BLaER1 (cell line): ENCODE measurements around the gene PIM3.
"Not testable (repeated sequence)": the region's sequence is repeated elsewhere in the genome, so short reads cannot be mapped to it uniquely, and the experiment has no call there.

Experiments
- H3K27ac ChIP-seq: shearing (Covaris generic); formaldehyde crosslinking; 2 replicates; pipeline ENCODE4 v1.8.1; 2022
- H3K27me3 ChIP-seq: shearing (Covaris generic); formaldehyde crosslinking; 2 replicates; pipeline ENCODE4 v1.8.1; 2022
- H3K36me3 ChIP-seq: shearing (Covaris generic); formaldehyde crosslinking; 2 replicates; pipeline ENCODE4 v1.8.1; 2022
- H3K4me1 ChIP-seq: shearing (Covaris generic); formaldehyde crosslinking; 2 replicates; pipeline ENCODE4 v1.8.1; 2022
- H3K4me2 ChIP-seq: shearing (Covaris generic); formaldehyde crosslinking; 2 replicates; pipeline ENCODE4 v1.8.1; 2022
- H3K4me3 ChIP-seq: shearing (Covaris generic); formaldehyde crosslinking; 2 replicates; pipeline ENCODE4 v1.8.1; 2022
- H3K9ac ChIP-seq: shearing (Covaris generic); formaldehyde crosslinking; 2 replicates; pipeline ENCODE4 v1.8.1; 2022
- H3K9me3 ChIP-seq: shearing (Covaris generic); formaldehyde crosslinking; 2 replicates; pipeline ENCODE4 v1.8.1; 2022
- H4K20me1 ChIP-seq: shearing (Covaris generic); formaldehyde crosslinking; 2 replicates; pipeline ENCODE4 v1.8.1; 2022
- Cebpa-rat ChIP-seq: shearing (Covaris generic); IDR thresholded peaks from 2 replicates; pipeline ENCODE4 v1.8.1; 2022

PIM3 gene

DNA sequence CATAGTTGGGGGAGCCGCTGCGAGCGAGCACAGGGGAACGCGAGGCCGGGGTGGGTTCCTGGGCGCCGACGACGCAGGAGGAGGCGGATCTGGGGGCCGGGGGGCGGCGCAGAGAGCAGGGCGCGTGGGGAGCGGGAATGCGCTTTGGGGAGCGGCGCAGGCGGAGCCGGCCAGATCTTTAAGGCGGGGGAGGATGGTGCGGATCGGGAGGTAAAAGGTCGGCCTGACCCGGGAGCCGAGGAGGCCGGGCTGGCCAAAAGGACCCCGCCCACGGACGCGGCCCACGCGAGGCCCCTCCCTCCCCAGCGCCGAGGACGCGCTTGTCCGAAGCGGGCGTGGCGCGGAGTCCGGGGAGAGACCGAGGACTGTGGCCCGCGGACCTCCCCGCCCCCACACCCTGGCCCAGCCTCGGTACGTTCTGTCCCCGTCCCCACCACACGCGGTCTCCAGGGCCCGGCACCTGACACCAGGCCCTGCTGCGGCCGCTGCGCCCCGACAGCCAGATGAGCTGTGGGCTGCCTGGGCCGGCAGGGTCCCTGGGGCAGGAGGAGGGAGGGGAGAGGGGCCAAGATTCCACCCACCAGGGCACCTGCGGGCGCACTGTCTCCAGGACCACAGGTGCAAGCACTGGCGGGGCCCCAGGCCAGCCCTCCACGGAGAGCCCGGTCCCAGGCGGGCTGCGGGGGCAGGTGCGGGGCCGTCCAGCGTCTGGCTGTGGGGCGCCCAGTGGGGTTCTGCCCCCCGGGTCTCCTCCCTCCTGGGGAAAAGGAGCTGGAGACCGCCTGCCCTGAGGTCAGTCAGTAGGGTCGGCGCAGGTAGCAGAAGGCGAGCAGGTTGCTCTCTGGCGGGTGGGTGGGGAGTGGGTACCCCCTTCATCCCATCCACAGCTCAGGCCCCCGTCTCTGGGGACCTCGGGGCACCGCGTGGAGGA is 10.9 kb downstream of the PIM3 start:
- no peak for TF ChIP-seq Cebpa-rat
- Histone ChIP-seq H3K4me2 (peak overlapping the region; percentile 98), H4K20me1 (peaks cover 51% of the 10 kb centered on the region), H3K36me3 (no peaks in the 10 kb centered on the region), H3K4me3 (peak overlapping the region; percentile 63), H3K27ac (peak overlapping the region; percentile 77), H3K27me3 (peaks cover 21% of the 10 kb centered on the region), H3K9ac (peak overlapping the region; percentile 70), H3K4me1 (peaks cover 56% of the 10 kb centered on the region), H3K9me3 (no peaks in the 10 kb centered on the region)

DNA sequence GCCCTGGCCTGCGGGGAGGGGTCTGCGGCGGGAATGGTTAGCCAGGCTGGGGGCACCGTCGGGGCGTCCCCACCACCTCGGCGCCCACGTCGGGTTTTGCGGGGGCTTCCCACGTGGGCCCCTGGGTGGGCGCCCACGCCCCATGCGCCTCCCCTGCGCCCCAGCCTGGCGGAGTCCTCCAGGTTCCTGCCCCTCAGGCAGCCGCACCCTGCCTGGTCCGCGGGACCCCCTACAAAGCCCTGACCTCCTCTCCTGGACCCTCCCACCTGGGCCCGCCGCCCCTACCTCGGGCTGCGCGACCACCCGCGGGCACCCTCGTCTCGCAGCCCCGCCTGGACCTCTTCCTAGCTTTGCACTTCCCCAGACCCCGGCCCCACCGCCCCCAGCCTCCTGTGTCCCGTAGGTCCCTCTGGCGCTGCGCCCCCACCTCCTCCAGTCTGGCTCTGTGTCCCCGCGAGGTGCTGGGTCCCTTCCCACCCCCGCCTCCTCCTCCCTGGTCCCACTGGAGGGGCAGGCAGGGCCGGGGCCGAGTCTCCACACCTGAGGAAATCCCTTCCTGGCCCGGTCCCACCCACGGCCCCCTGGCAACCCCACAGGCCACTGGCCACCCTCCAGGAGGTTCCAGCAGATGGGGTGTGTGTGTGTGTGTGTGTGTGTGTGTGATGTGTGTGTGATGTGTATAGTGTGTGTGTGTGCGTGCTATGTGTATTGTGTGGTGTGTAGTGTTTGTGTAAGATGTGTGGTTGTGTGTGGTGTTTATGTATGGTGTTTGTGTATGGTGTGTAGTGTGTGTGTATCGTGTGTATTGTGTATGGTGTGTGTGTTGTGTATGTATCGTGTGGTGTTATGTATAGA is 11.8 kb downstream of the PIM3 start:
- peak overlapping the region; percentile 63; the same call in 1 of the 2 replicates for H3K4me3 ChIP-seq
- peak overlapping the region; percentile 98 for H3K4me2 ChIP-seq
- H3K4me1 ChIP-seq: peaks cover 52% of the 10 kb centered on the region
- no peaks in the 10 kb centered on the region for H3K9me3 ChIP-seq
- no peaks in the 10 kb centered on the region for H3K36me3 ChIP-seq
- TF ChIP-seq Cebpa-rat: no peak
- H4K20me1 ChIP-seq: peaks cover 42% of the 10 kb centered on the region
- no peak overlapping the region for H3K9ac ChIP-seq
- no peak overlapping the region for H3K27ac ChIP-seq
- H3K27me3 ChIP-seq: peaks cover 21% of the 10 kb centered on the region

DNA sequence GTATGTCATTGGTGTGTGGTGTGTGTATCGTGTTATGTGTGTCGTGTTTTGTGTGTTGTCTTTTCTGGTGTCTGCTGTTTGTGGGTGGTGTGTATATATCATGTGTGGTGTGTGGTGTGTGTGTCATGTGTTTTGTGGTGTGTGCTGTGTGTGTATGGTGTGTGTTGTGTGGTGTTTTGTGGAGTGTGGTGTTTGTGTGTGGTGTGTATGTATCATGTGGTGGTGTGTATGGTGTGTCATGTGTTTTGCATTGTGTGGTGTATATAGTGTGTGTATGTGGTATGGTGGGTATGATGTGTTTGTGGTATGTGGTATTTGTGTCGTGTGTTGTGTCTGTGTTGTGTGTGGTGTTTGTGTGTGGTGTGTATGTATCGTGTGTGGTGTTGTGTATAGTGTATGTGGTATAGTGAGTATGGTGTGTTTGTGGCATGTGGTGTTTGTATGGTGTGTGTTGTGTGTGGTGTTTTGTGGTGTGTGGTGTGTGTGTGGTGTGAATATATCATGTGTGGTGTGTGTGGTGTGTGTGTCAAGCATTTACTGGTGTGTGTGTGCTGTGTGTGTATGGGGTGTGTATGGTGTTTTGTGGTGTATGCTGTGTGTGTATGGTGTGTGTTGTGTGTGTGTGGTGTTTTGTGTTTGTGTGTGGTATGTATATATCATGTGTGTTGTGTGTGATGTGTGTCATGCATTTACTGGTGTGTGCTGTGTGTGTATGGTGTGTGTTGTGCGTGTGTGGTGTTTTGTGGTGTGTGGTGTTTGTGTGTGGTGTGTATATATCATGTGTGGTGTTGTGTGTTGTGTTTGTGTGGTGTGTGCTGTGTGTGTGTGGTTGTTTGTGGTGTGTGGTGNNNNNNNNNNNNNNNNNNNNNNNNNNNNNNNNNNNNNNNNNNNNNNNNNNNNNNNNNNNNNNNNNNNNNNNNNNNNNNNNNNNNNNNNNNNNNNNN is 12.7 kb downstream of the PIM3 start:
- Histone ChIP-seq H3K4me3 (no peak overlapping the region), H3K36me3 (no peaks in the 10 kb centered on the region), H3K4me1 (peaks cover 43% of the 10 kb centered on the region), H3K9ac (no peak overlapping the region), H3K27me3 (peaks cover 21% of the 10 kb centered on the region), H3K27ac (no peak overlapping the region), H3K4me2 (no peak overlapping the region), H3K9me3 (no peaks in the 10 kb centered on the region), H4K20me1 (peaks cover 33% of the 10 kb centered on the region)
- TF ChIP-seq Cebpa-rat: no peak

DNA sequence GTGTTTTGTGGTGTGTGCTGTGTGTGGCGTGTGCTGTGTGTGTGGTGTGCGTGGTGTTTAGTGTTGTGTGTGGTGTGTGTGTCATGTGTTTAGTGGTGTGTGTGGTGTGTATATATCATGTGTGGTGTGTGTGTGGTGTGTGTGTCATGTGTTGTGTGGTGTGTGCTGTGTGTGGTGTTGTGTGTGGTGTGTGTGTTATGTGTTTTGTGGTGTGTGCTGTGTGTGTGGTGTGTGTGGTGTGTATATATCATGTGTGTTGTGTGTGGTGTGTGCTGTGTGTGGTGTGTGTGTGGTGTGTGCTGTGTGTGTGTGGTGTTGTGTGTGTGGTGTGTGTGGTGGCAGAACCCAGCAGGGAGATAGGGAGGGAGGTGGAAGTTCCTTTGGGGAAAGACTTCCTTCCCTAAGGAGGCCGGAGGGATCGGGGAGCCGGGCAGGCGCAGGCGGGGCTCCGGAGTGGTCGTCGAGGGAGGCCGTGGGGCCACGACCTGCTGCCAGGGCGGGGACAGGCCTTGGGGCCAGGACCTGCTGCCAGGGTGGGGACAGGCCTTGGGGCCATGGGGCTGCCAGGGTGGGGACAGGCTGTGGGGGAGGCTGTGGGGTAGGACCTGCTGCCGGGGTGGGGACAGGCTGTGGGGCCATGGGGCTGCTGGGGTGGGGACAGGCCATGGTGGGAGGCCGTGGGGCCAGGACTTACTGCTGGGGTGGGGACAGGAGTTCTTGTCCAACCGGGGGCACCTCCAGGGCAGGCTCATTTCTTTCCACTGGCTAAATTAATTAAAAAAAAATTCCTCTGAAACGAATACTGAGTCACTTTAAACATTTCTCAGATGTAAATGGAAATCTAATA is 15.2 kb downstream of the PIM3 start:
- Histone ChIP-seq H3K27ac (no peak overlapping the region), H3K27me3 (peaks cover 20% of the 10 kb centered on the region), H3K4me2 (peak overlapping the region; percentile 44), H3K9me3 (peaks cover 17% of the 10 kb centered on the region), H3K4me1 (peaks cover 33% of the 10 kb centered on the region), H3K9ac (no peak overlapping the region), H3K4me3 (no peak overlapping the region), H4K20me1 (0 out of 2 replicates have a peak, but pooled peaks cover 10% of the 10 kb centered on the region), H3K36me3 (no peaks in the 10 kb centered on the region)
- TF ChIP-seq Cebpa-rat: no peak

DNA sequence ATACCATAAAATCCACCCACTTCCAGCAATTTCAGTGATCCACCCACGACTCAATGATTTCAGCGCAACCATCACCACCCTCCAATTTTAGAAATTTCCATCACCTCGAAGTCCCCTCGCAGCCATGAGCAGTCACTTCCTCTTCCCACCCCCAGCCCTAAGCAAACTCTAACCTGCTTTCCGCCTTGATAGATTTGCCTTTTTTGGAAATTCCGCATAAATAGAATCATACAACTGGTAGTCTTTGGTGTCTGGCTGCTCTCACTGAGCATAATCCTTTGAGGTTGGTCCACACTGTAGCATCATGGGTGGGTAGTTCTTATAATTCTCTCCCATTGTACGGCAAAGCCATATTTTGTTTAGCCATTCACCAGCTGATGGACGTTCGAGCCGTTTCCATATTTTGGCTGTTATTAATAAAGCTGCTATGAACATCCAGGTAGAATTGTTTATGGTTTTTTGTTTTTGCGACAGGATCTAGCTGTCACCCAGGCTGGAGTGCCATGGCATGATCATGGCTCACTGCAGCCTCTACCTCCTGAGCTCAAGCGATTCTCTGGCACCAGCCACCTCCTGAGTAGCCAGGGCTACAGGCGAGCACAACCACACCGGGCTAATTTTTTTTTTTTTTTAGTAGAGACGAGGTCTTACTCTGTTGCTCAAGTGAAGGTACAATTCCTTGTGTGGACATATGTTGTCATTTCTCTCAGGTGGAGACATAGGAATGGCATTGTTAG is 16.0 kb downstream of the PIM3 start:
- Histone ChIP-seq H3K9me3 (peaks cover 25% of the 10 kb centered on the region), H3K4me1 (peaks cover 24% of the 10 kb centered on the region), H3K36me3 (no peaks in the 10 kb centered on the region), H3K27me3 (peaks cover 11% of the 10 kb centered on the region), H4K20me1 (0 out of 2 replicates have a peak, but pooled peaks cover 6% of the 10 kb centered on the region), H3K4me2 (peak overlapping the region; percentile 44), H3K4me3 (no peak overlapping the region), H3K9ac (no peak overlapping the region), H3K27ac (no peak overlapping the region)
- TF ChIP-seq Cebpa-rat: no peak

DNA sequence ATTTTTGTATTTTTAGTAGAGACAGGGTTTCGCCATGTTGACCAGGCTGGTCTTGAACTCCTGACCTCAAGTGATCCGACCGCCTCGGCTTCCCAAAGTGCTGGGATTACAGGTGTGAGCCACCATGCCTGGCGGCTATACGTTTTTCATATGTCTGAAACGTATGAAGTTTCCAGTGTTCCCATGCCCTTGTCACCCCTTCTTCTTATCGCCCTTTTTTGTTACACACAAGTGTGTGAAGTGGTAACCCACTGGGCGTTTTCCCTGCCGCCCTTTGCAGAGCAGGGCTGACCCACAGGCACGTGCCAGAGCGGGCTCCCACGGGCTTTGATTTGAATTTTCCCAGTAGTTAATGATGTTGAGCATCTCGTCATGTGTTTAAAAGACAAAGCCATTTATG is 17.0 kb downstream of the PIM3 start:
- Histone ChIP-seq H3K9ac (no peak overlapping the region), H3K4me2 (no peak overlapping the region), H3K9me3 (peaks cover 35% of the 10 kb centered on the region), H3K4me1 (peaks cover 18% of the 10 kb centered on the region), H4K20me1 (no peaks in the 10 kb centered on the region), H3K4me3 (no peak overlapping the region), H3K36me3 (no peaks in the 10 kb centered on the region), H3K27ac (no peak overlapping the region), H3K27me3 (peaks cover 2% of the 10 kb centered on the region; the same call in 1 of the 2 replicates)
- TF ChIP-seq Cebpa-rat: no peak

DNA sequence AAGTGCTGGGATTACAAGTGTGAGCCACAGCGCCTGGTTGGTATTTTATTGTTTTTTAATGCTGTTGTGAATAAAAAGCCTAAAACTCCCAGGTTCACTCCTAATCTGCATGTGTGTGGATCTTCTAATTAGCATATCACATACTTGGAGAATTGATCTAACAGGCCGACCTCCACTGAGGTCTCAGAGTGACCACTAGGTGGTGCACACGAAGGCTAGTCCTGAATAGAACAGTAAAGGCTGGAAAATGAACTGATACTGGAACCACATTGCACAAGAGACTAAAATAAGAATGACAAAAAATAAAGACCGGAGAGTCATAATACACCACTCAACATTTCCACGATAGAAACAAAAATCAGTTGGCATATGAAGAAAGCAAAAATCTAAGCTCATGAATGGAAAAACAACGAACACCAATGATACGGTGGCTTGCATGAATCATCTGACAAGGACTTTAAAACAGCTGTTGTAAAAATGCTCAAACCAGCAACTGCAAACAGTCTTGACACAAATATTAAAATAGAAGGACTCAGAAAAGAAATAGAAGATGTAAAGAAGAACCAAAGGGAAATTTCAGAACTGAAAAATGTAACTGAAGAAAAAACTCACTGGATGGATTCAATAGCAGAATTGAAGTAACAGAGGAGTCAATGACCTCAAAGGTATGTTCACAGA is 19.2 kb downstream of the PIM3 start:
- no peak overlapping the region for H3K4me2 ChIP-seq
- no peak for TF ChIP-seq Cebpa-rat
- H3K4me3 ChIP-seq: no peak overlapping the region
- peaks cover 18% of the 10 kb centered on the region for H3K4me1 ChIP-seq
- H3K9me3 ChIP-seq: peaks cover 54% of the 10 kb centered on the region
- no peak overlapping the region for H3K9ac ChIP-seq
- H3K36me3 ChIP-seq: no peaks in the 10 kb centered on the region
- no peaks in the 10 kb centered on the region for H3K27me3 ChIP-seq
- no peaks in the 10 kb centered on the region for H4K20me1 ChIP-seq
- no peak overlapping the region for H3K27ac ChIP-seq

DNA sequence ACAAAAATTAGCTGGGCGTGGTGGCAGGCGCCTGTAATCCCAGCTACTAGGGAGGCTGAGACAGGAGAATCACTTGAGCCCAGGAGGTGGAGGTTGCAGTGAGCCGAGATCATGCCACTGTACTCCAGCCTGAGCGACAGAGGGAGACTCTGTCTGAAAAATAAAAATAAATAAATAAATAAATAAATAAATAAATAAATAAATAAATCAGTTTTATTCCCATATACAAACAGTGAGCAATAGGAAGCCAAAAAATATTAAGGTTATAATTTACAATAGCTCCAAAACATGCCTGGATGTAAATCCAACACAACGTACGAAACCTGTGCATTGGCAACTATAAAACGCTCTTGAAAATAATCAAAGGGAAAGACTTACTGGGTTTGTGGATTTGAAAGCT is 21.2 kb downstream of the PIM3 start:
- H3K4me2 ChIP-seq, H3K36me3 ChIP-seq, H3K4me3 ChIP-seq, H4K20me1 ChIP-seq, H3K4me1 ChIP-seq, H3K27ac ChIP-seq, H3K27me3 ChIP-seq, H3K9ac ChIP-seq: not testable (repeated sequence)
- peaks cover 72% of the 10 kb centered on the region for H3K9me3 ChIP-seq
